Panc1 (cell line): Measurements from ENCODE around the gene DHRS12. TPM values are rescaled to one million over a fixed set of nuclear protein-coding genes. Genes with fewer than 3 reads are reported as not detected.

Experiments
- ATAC-seq: fragments of 200-7000 bp; cut with Tn5 transposase; 2 replicates; pipeline ENCODE4 v1.9.1; 2020; ENCODE audit warnings: mild to moderate bottlenecking, moderate library complexity
- BruUV-seq: library from RNA; stranded (reverse); fragments of 400-500 nt; replicated peaks from 2 replicates; lab custom pipeline; 2021; lab: Mats Ljungman, UMichigan
- CTCF ChIA-PET: fragments of 300-600 bp; sonication (Branson Sonifier 250); formaldehyde crosslinking; loops from one replicate; lab custom pipeline; 2022; ENCODE audit warnings: antibody characterized with exemption; lab: Charles Lee
- POLR2A ChIA-PET: fragments of 300-600 bp; sonication (Branson Sonifier 250); formaldehyde crosslinking; loops from one replicate; lab custom pipeline; 2022; ENCODE audit warnings: antibody characterized with exemption; lab: Charles Lee
- DNase-seq: peaks from one replicate; pipeline ENCODE4 v3.0.0-alpha.2; 2010; ENCODE audit warnings: low read depth, low spot score
- H3K27ac ChIP-seq: 2 replicates; pipeline ENCODE4 v1.5.1; 2011; ENCODE audit warnings: mild to moderate bottlenecking, low read length, inconsistent platforms
- H3K27me3 ChIP-seq: fragments of 200-500 bp; sonication (Bioruptor generic); 2 replicates; pipeline ENCODE4 v1.6.0; 2014; ENCODE audit warnings: low read length, inconsistent platforms; ENCODE audit not compliant: control insufficient read depth, insufficient read depth
- H3K36me3 ChIP-seq: fragments of 200-500 bp; sonication (Bioruptor generic); 2 replicates; pipeline ENCODE4 v1.5.1; 2014; ENCODE audit warnings: inconsistent platforms, mild to moderate bottlenecking, low read length, moderate library complexity; ENCODE audit not compliant: control insufficient read depth, insufficient read depth
- H3K4me1 ChIP-seq: 2 replicates; pipeline ENCODE4 v1.5.1; 2011; ENCODE audit warnings: inconsistent platforms, mild to moderate bottlenecking, low read length, moderate library complexity; ENCODE audit not compliant: control insufficient read depth, insufficient read depth
- H3K4me3 ChIP-seq, 2 experiments: 2 replicates each; pipeline ENCODE4 v1.5.1; 2011 to 2012; ENCODE audit warnings: low read depth in 2 of 2, low read length in 2 of 2, mild to moderate bottlenecking in 2 of 2, inconsistent platforms in 1 of 2, moderate library complexity in 1 of 2
- H3K9me3 ChIP-seq: fragments of 200-500 bp; sonication (Bioruptor generic); 2 replicates; pipeline ENCODE4 v1.5.1; 2014; ENCODE audit warnings: low read depth, mild to moderate bottlenecking, inconsistent platforms, low read length, moderate library complexity; ENCODE audit not compliant: control insufficient read depth, insufficient read depth
- POLR2AphosphoS5 ChIP-seq: IDR thresholded peaks from 2 replicates; pipeline ENCODE4 v1.6.1; 2012; ENCODE audit warnings: mild to moderate bottlenecking, low read depth, low read length, moderate library complexity
- SIN3A ChIP-seq: IDR thresholded peaks from 2 replicates; pipeline ENCODE4 v1.6.1; 2012; ENCODE audit warnings: low read depth, mild to moderate bottlenecking, low read length, moderate library complexity, borderline replicate concordance; ENCODE audit not compliant: insufficient read depth
- TCF7L2 ChIP-seq: IDR thresholded peaks from 2 replicates; pipeline ENCODE4 v1.6.1; 2011; ENCODE audit warnings: mild to moderate bottlenecking, low read depth, low read length, inconsistent platforms
- in situ Hi-C: cut with HindIII; loops from 2 replicates; pipeline ENCODE4 v1.10.0; 2016; ENCODE audit warnings: low sequenced_read_pairs, low pct_unique_long_range_greater_than_20kb
- intact Hi-C: fragments of 100-400 bp; cut with micrococcal nuclease; formaldehyde crosslinking; loops from one replicate; pipeline ENCODE4 v1.10.0; 2022; ENCODE audit not compliant: unreplicated experiment
- total RNA-seq: library from RNA; stranded (reverse); gene quantifications from one replicate; pipeline ENCODE4 v1.2.1, GENCODE V29; 2021; ENCODE audit not compliant: unreplicated experiment
- TF ChIP-seq, protein P1 (sequence below): fragments of 450-650 bp; IDR thresholded peaks from 2 replicates; pipeline ENCODE4 v1.5.1; 2017; ENCODE audit warnings: mild to moderate bottlenecking
- TF ChIP-seq, protein P2 (sequence below), 2 experiments: IDR thresholded peaks; 2 replicates each; pipeline ENCODE4 v1.6.1; 2011 to 2012; ENCODE audit warnings: low read depth in 2 of 2, control low read depth in 1 of 2, low read length in 1 of 2, mild to moderate bottlenecking in 1 of 2, moderate library complexity in 1 of 2; ENCODE audit not compliant: insufficient read depth in 1 of 2

DHRS12 gene
- total RNA-seq, 1 experiment from 2014 or later = 10.7 TPM

DNA sequence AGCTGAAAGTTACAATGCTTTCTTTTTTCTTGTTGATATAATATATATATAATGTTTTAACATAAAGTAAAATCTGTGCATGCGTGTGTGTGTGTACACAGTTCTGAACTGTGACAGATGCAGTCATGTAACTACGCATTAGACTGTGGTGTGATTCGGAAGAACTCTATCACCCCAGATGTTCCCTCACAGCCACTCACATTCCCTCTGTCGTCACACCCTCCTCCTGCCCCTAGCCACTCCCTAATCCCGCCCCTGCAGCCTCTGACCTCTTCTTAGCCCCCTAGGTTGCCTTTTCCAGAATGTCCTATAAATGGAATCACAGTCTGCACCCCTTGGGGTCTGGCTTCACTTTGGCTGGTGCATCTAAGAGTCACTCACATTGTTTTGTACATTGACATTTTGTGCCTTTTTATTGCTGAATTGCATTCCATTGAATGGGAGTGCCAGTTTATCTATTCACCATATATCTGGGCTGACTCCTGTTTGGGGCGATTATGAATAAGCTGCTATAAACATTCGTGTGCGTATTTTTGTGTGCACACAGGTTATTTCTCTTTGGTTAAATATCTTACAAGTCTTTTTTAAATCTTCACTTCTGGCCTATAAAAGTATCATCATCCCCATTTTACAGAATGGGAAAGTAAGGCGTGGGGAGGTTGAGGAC, 20.4 kb downstream of the DHRS12 start:
- in situ Hi-C loops (no loop called here), intact Hi-C loops (no loop called here)
- Histone ChIP-seq H3K36me3 (no peaks in the 10 kb centered on the region), H3K27me3 (no peaks in the 10 kb centered on the region), H3K27ac (no peak overlapping the region), H3K4me3 (no peak overlapping the region), H3K9me3 (no peaks in the 10 kb centered on the region), H3K4me1 (no peaks in the 10 kb centered on the region)
- ATAC-seq (no peak), DNase-seq (no peak)
- CTCF ChIA-PET = no interaction called here
- no TSS peak for BruUV-seq
- no peak for TF ChIP-seq SIN3A
- no peak for TF ChIP-seq TCF7L2
- TF ChIP-seq POLR2AphosphoS5 = no peak
- TF ChIP-seq, protein P1, sequence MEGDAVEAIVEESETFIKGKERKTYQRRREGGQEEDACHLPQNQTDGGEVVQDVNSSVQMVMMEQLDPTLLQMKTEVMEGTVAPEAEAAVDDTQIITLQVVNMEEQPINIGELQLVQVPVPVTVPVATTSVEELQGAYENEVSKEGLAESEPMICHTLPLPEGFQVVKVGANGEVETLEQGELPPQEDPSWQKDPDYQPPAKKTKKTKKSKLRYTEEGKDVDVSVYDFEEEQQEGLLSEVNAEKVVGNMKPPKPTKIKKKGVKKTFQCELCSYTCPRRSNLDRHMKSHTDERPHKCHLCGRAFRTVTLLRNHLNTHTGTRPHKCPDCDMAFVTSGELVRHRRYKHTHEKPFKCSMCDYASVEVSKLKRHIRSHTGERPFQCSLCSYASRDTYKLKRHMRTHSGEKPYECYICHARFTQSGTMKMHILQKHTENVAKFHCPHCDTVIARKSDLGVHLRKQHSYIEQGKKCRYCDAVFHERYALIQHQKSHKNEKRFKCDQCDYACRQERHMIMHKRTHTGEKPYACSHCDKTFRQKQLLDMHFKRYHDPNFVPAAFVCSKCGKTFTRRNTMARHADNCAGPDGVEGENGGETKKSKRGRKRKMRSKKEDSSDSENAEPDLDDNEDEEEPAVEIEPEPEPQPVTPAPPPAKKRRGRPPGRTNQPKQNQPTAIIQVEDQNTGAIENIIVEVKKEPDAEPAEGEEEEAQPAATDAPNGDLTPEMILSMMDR = no peak
- TF ChIP-seq, protein P2, sequence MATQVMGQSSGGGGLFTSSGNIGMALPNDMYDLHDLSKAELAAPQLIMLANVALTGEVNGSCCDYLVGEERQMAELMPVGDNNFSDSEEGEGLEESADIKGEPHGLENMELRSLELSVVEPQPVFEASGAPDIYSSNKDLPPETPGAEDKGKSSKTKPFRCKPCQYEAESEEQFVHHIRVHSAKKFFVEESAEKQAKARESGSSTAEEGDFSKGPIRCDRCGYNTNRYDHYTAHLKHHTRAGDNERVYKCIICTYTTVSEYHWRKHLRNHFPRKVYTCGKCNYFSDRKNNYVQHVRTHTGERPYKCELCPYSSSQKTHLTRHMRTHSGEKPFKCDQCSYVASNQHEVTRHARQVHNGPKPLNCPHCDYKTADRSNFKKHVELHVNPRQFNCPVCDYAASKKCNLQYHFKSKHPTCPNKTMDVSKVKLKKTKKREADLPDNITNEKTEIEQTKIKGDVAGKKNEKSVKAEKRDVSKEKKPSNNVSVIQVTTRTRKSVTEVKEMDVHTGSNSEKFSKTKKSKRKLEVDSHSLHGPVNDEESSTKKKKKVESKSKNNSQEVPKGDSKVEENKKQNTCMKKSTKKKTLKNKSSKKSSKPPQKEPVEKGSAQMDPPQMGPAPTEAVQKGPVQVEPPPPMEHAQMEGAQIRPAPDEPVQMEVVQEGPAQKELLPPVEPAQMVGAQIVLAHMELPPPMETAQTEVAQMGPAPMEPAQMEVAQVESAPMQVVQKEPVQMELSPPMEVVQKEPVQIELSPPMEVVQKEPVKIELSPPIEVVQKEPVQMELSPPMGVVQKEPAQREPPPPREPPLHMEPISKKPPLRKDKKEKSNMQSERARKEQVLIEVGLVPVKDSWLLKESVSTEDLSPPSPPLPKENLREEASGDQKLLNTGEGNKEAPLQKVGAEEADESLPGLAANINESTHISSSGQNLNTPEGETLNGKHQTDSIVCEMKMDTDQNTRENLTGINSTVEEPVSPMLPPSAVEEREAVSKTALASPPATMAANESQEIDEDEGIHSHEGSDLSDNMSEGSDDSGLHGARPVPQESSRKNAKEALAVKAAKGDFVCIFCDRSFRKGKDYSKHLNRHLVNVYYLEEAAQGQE (IDR thresholded peaks at IDR 0.05; ENCODE audit: insufficient read depth in 1 of 2, low read depth in 2 of 2, low read length in 1 of 2) = no peak
- POLR2A ChIA-PET = no interaction called here

DNA sequence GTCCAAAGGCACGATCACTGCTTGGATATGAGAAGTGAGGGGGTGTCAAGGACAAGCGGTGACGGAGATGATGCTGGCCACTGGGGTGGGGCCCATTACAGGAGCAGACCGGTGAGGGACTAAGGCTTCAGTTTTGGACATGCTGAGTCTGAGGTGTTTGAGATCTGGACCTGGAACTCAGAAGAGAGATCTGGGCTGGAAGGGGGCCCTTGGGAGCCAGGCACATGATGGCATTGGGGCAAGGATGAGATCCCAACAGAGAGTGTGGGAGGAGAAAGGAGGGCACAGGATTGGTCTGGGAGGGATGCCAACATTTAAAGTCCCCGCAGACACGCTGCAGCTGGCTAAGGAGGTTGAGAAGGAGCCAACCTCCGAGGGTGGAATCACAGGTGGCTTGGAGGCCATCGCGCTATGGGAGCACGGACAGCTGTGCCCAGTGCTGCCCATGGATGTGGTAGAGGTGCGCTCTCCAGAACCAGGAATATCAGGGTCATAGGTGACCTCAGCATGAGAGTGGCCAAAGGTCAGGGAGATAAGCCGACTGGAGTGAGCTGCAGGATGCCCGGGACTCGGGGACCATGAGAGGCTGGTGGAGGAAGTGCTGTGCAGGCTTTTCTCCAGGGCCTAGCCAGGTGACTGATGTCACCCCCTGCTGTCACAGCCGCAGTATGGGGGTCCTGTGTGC, 21.8 kb downstream of the DHRS12 start:
- H3K27ac ChIP-seq = no peak overlapping the region
- in situ Hi-C loops (no loop called here), intact Hi-C loops (no loop called here)
- ATAC-seq = no peak
- no TSS peak for BruUV-seq
- no peaks in the 10 kb centered on the region for H3K9me3 ChIP-seq
- no peaks in the 10 kb centered on the region for H3K4me1 ChIP-seq
- H3K36me3 ChIP-seq = no peaks in the 10 kb centered on the region
- no peak for DNase-seq
- ChIA-PET CTCF (no interaction called here), POLR2A (no interaction called here)
- TF ChIP-seq SIN3A (no peak), TCF7L2 (no peak), POLR2AphosphoS5 (no peak)
- TF ChIP-seq, protein P2 (IDR thresholded peaks at IDR 0.05; ENCODE audit: insufficient read depth in 1 of 2, low read depth in 2 of 2, low read length in 1 of 2) = no peak
- TF ChIP-seq, protein P1 = no peak
- H3K4me3 ChIP-seq = no peak overlapping the region
- H3K27me3 ChIP-seq = no peaks in the 10 kb centered on the region
